Measurements from ENCODE around the gene ZNG1A.
"Not testable (repeated sequence)": the region's sequence is repeated elsewhere in the genome, so short reads cannot be mapped to it uniquely, and the experiment has no call there.

The ZNG1A gene

GRCh38 chr9:115118-115451 lies 63.8 kb downstream of the ZNG1A start:
- H2AFZ ChIP-seq (ENCODE audit: insufficient read depth, low read length, poor library complexity); H2BK120ac ChIP-seq (ENCODE audit: insufficient read depth, low read length, poor library complexity); H3K23ac ChIP-seq (ENCODE audit: low read length); DNase-seq; H3K27ac ChIP-seq (ENCODE audit: low read depth, low read length); H3K4me1 ChIP-seq (ENCODE audit: control insufficient read depth in 1 of 2, insufficient read depth in 2 of 2, low read length in 2 of 2); H3K4me2 ChIP-seq (ENCODE audit: low read length); H4K12ac ChIP-seq (ENCODE audit: low read depth, low read length); H2AK5ac ChIP-seq (ENCODE audit: low read length); H3K14ac ChIP-seq (ENCODE audit: low read length); H3K79me1 ChIP-seq (ENCODE audit: low read length); H3K79me2 ChIP-seq (ENCODE audit: control insufficient read depth, insufficient read depth, low read length, poor library complexity); H3K4ac ChIP-seq (ENCODE audit: low read depth, low read length); H4K91ac ChIP-seq (ENCODE audit: low read depth, low read length); H4K8ac ChIP-seq (ENCODE audit: low read depth, low read length); H3K18ac ChIP-seq (ENCODE audit: low read length); H3K4me3 ChIP-seq (ENCODE audit: low read depth, low read length); H3K36me3 ChIP-seq (ENCODE audit: control insufficient read depth in 1 of 2, insufficient read depth in 2 of 2, low read length in 2 of 2); H2BK5ac ChIP-seq (ENCODE audit: low read depth, low read length, poor library complexity); H3K9ac ChIP-seq (ENCODE audit: low read length); H2BK12ac ChIP-seq (ENCODE audit: low read length); H3K9me3 ChIP-seq (ENCODE audit: insufficient read depth, low read depth, low read length): not testable (repeated sequence)
- H3K27me3 ChIP-seq (ENCODE audit: insufficient read depth, low read length) = peaks cover 38% of the 10 kb centered on the region
- no CpG with 5 or more reads among the region's 11 CpGs for WGBS (ENCODE audit: extremely low coverage, insufficient coverage, insufficient read length)

GRCh38 chr9:114267-115117 lies 64.4 kb downstream of the ZNG1A start:
- H2BK5ac ChIP-seq (ENCODE audit: low read depth, low read length, poor library complexity); H2AK5ac ChIP-seq (ENCODE audit: low read length); H3K79me1 ChIP-seq (ENCODE audit: low read length); H3K27ac ChIP-seq (ENCODE audit: low read depth, low read length); H2BK12ac ChIP-seq (ENCODE audit: low read length); H3K9ac ChIP-seq (ENCODE audit: low read length); H3K14ac ChIP-seq (ENCODE audit: low read length); H3K36me3 ChIP-seq (ENCODE audit: control insufficient read depth in 1 of 2, insufficient read depth in 2 of 2, low read length in 2 of 2); H2AFZ ChIP-seq (ENCODE audit: insufficient read depth, low read length, poor library complexity); H3K79me2 ChIP-seq (ENCODE audit: control insufficient read depth, insufficient read depth, low read length, poor library complexity); H3K18ac ChIP-seq (ENCODE audit: low read length); H3K4me1 ChIP-seq (ENCODE audit: control insufficient read depth in 1 of 2, insufficient read depth in 2 of 2, low read length in 2 of 2); H4K12ac ChIP-seq (ENCODE audit: low read depth, low read length); H2BK120ac ChIP-seq (ENCODE audit: insufficient read depth, low read length, poor library complexity); H4K91ac ChIP-seq (ENCODE audit: low read depth, low read length); H4K8ac ChIP-seq (ENCODE audit: low read depth, low read length); H3K9me3 ChIP-seq (ENCODE audit: insufficient read depth, low read depth, low read length); H3K4ac ChIP-seq (ENCODE audit: low read depth, low read length): not testable (repeated sequence)
- peak; percentile 0 to 2 for DNase-seq
- H3K4me2 ChIP-seq (ENCODE audit: low read length) = peak overlapping the region; percentile 63
- WGBS (ENCODE audit: extremely low coverage, insufficient coverage, insufficient read length) = no CpG with 5 or more reads among the region's 73 CpGs
- peak overlapping the region; percentile 27 for H3K23ac ChIP-seq (ENCODE audit: low read length)
- peak overlapping the region; percentile 42 for H3K4me3 ChIP-seq (ENCODE audit: low read depth, low read length)
- H3K27me3 ChIP-seq (ENCODE audit: insufficient read depth, low read length) = peaks cover 38% of the 10 kb centered on the region

- H3K4me1 ChIP-seq (ENCODE audit: control insufficient read depth in 1 of 2, insufficient read depth in 2 of 2, low read length in 2 of 2); H3K27ac ChIP-seq (ENCODE audit: low read depth, low read length); H3K9ac ChIP-seq (ENCODE audit: low read length); H3K14ac ChIP-seq (ENCODE audit: low read length); H3K4ac ChIP-seq (ENCODE audit: low read depth, low read length); H3K79me2 ChIP-seq (ENCODE audit: control insufficient read depth, insufficient read depth, low read length, poor library complexity); H3K36me3 ChIP-seq (ENCODE audit: control insufficient read depth in 1 of 2, insufficient read depth in 2 of 2, low read length in 2 of 2); H2BK12ac ChIP-seq (ENCODE audit: low read length); H3K79me1 ChIP-seq (ENCODE audit: low read length); H3K9me3 ChIP-seq (ENCODE audit: insufficient read depth, low read depth, low read length); H3K23ac ChIP-seq (ENCODE audit: low read length); H2BK5ac ChIP-seq (ENCODE audit: low read depth, low read length, poor library complexity); H3K18ac ChIP-seq (ENCODE audit: low read length); H4K8ac ChIP-seq (ENCODE audit: low read depth, low read length); H4K12ac ChIP-seq (ENCODE audit: low read depth, low read length); H2AK5ac ChIP-seq (ENCODE audit: low read length); H2BK120ac ChIP-seq (ENCODE audit: insufficient read depth, low read length, poor library complexity); H4K91ac ChIP-seq (ENCODE audit: low read depth, low read length); H2AFZ ChIP-seq (ENCODE audit: insufficient read depth, low read length, poor library complexity): not testable (repeated sequence)
- WGBS (ENCODE audit: extremely low coverage, insufficient coverage, insufficient read length) = no CpG with 5 or more reads among the region's 111 CpGs
- Histone ChIP-seq H3K4me3 (ENCODE audit: low read depth, low read length) (peak overlapping the region; percentile 42), H3K4me2 (ENCODE audit: low read length) (peak overlapping the region; percentile 63), H3K27me3 (ENCODE audit: insufficient read depth, low read length) (peaks cover 38% of the 10 kb centered on the region)
- peak in 1 of 2 donors; percentile 31 for DNase-seq
Measured at GRCh38 chr9:113468-114266, 65.2 kb downstream of the ZNG1A start.

- H3K4me2 ChIP-seq (ENCODE audit: low read length) = peak overlapping the region; percentile 63
- H3K79me1 ChIP-seq (ENCODE audit: low read length); H3K36me3 ChIP-seq (ENCODE audit: control insufficient read depth in 1 of 2, insufficient read depth in 2 of 2, low read length in 2 of 2); H2BK12ac ChIP-seq (ENCODE audit: low read length); H3K4ac ChIP-seq (ENCODE audit: low read depth, low read length); H2BK120ac ChIP-seq (ENCODE audit: insufficient read depth, low read length, poor library complexity); H4K91ac ChIP-seq (ENCODE audit: low read depth, low read length); H3K23ac ChIP-seq (ENCODE audit: low read length); H2BK5ac ChIP-seq (ENCODE audit: low read depth, low read length, poor library complexity); H3K9me3 ChIP-seq (ENCODE audit: insufficient read depth, low read depth, low read length); H4K12ac ChIP-seq (ENCODE audit: low read depth, low read length); H3K4me3 ChIP-seq (ENCODE audit: low read depth, low read length); H2AFZ ChIP-seq (ENCODE audit: insufficient read depth, low read length, poor library complexity); H3K14ac ChIP-seq (ENCODE audit: low read length); H3K4me1 ChIP-seq (ENCODE audit: control insufficient read depth in 1 of 2, insufficient read depth in 2 of 2, low read length in 2 of 2); H3K9ac ChIP-seq (ENCODE audit: low read length); H3K27ac ChIP-seq (ENCODE audit: low read depth, low read length); H3K79me2 ChIP-seq (ENCODE audit: control insufficient read depth, insufficient read depth, low read length, poor library complexity); H4K8ac ChIP-seq (ENCODE audit: low read depth, low read length); DNase-seq; H2AK5ac ChIP-seq (ENCODE audit: low read length); H3K18ac ChIP-seq (ENCODE audit: low read length): not testable (repeated sequence)
- no CpG with 5 or more reads among the region's 55 CpGs for WGBS (ENCODE audit: extremely low coverage, insufficient coverage, insufficient read length)
- peaks cover 31% of the 10 kb centered on the region for H3K27me3 ChIP-seq (ENCODE audit: insufficient read depth, low read length)
Measured at GRCh38 chr9:112589-113467, 66.0 kb downstream of the ZNG1A start.
